ENCODE data around the gene GSE1.

Gene GSE1

DNA sequence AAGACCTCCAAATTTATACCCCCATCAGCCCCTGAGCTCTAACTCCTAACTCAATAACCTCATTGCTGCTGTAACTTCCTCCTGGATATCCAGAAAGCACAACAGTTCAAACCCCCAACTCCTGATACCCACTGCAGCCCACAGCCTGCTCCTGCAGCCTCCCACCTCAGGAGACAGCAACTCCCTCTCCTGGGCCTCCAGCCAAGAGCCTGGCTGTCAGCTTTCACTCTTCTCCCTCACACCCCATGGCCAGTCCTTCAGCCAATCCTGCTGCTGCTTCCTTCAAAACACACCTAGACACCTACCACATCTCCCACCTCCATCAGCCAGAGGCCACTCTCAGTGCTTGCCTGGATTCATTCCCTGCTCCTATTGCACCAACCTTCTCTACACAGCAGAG is 70.2 kb downstream of the GSE1 start:
- FAIRE-seq, result no peak

DNA sequence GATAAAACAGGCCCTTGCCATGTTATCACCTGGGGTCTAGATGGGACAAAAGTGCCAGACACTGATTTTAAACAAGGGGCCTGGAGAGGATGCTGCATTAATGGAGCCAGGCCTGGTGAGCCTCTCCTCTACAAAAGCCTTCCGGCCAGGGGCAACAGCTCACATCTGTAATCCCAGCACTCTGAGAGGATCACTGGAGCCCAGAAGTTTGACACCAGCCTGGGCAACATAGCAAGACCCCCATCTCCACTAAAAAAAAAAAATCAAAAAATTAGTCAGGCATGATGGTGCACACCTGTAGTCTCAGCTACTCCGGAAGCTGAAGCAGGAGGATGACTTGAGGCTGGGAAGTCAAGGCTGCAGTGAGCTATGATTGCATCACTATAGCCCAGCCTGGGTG is 72.1 kb downstream of the GSE1 start:
- no peak for FAIRE-seq

DNA sequence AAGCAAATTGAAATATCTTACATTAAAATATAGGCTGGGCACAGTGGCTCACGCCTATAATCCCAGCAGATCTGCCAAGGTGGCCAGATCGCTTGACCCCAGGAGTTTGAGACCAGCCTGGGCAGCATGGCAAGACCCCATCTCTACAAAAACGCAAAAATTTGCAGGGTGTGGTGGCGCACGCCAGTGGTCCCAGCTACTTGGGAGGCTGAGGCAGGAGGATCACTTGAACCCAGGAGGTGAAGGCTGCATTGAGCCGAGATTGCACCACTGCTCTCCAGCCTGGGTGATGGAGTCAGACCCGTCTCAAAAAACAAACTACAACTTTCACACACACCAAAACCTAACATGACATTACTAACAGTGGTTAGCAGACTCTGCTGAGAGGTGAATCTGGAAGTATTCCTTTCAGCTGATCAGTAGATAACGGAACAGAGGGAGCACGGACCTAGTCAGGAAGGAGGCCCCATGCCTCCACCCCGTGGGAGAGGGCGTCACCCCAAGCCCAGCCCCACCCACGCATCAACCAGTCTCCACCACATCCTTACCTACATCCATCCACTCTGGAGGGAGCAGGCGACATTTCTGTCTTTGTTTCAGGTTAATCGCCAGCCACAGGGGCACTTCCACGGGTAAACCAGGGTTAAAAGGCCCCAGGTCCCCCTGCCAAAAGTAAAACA is 73.9 kb downstream of the GSE1 start:
- FAIRE-seq, result no peak

DNA sequence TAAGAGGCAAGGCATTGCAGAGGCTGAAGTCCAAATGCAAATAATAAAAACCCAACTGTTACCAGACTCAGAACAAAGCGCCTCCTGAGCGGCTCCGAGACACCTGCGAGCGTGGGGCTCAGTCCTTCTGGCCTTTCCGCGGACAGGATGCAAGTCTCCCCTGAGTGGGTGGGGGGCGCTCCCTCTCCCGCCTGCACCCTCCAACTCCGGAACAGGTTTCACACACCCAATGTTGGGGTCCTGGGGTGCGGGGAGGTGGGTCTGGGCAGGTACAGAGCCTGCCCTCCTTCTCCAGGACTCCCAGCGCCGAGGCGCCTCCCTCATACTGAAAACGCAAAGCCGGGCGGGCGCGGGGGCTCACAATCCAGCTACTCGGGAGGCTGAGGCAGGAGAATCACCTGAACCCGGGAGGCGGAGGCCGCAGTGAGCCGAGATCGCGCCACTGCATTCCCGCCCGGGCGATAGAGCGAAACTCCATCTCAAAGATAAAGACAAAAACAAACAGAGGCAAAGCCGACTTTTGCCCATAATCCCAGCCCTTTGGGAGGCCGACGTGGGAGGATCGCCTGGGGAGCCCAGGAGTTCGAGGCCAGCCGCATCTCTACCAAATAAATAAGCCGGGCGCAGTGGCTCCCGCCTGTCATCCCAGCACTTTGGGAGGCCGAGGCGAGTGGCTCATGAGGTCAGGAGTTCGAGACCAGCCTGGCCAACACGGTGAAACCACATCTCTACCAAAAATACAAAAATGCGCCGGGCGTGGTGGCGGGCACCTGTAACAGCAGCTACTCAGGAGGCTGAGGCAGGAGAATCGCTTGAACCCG is 74.7 kb downstream of the GSE1 start:
- FAIRE-seq, result no peak

DNA sequence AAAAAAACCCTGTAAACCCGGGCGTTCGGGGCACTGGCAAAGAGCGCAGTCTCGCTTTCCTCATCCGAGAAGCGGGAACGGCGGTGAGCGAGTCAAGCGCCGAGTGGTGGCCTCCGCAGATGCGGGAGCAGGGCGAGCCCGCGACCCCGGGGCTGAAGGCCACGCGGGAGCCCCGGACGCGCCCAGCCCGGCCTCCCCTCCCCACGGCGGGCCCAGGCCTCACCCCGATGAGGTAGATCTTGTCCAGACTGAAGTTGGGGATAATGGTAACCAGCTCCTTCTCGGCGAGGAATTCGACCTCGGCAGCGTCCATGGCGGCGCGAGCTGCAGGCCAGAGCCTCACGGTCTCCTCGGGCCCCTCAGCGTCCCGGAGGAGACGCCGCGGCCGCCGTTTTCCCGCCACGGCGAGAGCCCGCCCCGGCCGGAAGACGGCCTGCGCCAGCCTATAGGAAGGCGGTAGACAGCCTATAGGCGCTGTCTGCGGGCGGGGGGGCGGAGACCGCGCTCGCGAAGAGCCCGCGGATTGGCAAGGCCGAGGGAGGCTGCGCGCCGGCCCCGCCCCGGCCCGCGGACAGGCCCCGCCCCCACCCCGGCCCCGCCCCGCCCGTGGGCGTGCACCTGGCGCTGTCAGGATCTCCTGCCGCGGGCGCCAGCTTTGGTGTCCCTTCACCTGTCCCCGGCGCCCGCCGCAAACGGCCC is 75.6 kb downstream of the GSE1 start, which contains the start of gene GINS2:
GINS2 (minus strand) TSS at position 369 of the 699 bp plus-strand sequence; CDS start at position 313, 56 bp downstream.
- FAIRE-seq, result no peak

DNA sequence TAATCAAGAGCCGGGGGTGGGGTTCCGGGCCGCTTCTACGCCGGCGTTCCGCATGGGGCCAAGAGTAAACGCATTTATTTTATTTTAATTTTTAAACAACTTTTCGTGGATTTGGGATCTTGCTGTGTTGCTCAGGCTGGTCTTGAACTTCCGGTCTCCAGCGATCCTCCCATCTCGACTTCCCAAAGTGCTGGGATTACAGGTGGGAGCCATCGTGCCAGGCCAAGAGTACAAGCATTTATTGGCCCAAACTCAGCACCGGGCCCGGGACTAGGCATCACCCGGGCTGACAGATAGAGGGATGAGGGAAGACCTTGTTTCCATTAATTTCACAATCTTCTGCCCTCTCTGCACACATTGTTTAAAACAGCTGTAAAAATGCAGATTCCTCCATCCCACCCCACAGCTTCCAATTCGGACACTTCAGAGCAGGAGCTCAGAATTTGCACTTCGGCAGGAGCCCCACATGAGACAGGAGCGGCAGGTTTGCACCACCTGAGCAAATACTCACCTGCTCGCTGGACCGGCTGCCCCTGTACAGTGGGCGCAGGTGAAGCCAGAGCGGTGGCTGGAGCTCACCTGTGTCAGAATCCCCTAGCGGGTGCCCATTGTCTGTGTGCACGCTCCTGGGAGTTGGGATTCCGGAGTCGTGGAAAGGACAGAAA is 76.3 kb downstream of the GSE1 start:
- FAIRE-seq, result no peak

DNA sequence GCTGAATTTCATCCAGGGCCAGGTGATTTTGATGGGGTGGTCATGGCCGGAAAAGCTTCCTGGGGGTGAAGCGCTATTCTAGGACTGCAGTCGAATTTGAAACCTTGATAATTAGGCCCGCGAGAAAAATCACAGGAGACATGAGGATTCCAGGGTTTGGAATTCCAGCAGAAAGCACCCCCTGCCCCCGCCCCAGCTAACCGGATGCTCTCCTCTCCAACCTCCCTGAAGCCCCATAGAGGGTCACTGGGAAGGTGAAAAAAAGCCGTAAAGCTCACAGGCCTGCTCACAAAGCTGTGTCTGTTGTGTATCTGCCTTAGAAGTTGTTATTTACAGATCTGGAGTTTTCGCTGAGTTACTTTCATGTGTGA is 76.8 kb downstream of the GSE1 start:
- no peak for FAIRE-seq

DNA sequence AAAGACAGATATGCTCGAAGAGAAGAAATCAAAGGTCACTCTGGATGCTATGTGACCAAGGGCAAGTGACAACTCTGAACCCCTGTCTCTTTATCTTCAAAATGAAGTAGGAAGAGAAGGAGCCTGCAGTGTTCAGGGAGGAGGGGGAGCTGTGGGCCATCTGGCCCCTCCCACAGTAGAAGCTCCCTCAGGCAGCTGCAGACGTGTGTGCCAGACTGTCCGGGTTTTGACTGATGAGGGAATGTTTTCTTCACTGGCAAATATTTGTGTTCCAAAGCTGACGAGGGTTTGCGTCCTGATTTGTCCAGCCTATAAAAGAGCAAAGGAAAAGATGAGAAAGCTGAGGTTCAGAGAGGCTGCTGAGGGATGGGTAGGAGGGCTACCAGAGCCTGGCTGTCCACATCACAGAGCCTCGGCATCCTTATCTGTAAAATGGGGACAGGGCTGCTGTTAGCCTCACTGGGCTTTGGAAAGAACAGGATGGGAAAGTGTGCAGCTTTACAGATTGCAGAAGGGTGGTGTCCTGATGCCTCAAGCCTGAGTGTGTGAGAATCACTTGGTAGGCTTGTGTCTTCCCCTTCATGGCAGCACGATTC is 77.4 kb downstream of the GSE1 start:
- FAIRE-seq, result no peak

DNA sequence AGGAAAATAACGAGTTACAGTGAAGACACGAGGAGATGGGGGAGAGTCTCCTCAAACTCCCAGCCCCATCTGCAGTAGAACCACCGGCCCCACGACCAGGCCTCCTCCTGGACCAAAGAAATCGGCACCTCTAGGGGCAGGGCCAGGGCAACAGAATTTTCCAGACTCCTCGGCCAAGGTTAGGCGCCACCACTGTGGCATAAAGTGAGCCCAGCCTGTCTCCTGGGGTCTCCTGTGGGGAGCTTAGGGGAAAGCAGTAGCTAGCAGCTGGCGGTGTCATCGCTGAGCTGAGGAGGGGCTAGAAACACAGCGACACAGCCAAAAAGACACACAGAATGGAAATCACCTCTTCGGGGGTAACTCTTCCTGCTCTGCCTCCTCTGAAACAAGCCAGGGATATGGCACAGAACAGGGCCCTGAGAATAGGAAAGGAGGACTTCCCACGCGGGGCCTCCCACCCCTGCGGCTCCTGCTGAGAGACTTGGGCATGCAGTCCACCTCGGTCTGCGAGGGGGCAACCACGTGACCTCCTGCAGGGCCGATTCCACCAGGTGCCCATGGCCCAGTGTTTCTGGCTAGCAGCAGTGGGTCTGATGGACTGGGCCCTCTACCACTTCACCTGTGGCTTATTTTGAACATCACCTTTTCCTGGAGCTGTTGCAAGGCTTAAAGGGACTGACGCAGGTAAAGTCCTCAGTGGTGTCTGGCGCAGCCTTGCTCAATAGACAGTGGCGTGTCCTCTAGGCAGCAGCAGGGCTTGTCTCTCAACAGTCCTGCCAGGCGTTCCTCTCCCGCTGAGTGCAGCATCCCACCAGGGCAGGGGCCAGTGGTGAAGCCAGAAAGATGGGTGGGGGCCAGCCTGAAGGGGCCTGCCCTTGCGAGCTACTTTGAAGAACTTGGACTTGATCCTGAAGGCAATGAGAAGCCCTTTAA is 82.3 kb downstream of the GSE1 start:
- FAIRE-seq, result no peak

DNA sequence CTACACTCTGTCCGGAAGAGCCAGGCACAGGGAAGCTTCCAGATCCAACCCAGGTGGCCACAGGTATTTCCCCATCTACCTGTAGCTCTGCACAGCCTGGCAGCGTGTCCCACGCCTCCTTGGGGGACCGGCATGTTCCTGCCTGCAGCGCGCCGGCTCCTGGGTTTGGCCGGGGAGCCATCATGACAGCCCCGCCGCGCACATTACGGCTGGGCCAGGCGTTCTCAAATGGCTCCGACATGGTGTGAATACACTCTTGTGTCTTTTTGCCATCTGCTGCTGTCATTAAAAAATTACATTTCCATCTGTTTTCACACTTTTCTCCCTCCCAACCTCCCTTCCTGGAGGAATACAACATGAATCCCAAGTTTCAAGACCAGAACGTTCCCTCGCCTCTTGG is 83.7 kb downstream of the GSE1 start:
- no peak for FAIRE-seq

DNA sequence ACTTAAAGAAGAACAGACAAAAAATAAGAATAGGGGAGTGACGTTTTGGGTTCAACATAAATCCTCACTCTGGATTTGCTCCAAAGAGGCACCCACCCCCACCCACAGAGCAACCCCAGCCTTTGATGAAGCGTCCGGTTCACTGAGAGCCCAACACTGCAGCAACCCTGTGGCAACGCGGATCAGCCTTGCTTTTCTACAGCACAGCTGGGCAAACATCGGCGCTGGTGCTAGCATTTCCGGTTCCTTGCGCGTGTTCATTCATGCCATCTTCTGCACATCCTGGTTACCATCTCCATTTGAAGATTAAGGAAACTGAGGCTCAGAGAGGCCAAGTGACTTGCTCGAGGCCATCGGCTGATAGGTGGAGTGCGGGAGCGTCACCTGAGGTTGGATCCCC is 84.3 kb downstream of the GSE1 start:
- no peak for FAIRE-seq

DNA sequence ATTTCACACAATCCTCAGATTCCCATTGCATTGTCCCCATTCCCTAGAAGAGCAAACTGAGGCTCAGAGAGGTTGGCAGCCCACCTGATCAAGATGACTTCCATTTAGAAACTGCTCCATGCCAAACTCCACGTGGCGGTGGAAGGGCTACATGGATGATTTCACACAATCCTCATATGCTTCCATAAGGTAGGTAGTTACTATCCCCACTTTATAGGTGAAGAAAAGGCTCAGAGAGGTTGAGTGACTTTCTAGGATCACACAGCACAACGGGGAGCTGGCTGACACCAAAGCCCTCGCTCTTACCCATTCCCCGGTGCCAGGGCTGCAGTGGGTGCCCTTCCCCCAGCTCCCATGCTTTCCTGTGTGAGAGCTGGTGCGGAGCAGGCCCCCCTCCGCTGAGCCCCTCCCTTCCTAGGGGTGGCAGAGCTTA is 85.4 kb downstream of the GSE1 start:
- no peak for FAIRE-seq

DNA sequence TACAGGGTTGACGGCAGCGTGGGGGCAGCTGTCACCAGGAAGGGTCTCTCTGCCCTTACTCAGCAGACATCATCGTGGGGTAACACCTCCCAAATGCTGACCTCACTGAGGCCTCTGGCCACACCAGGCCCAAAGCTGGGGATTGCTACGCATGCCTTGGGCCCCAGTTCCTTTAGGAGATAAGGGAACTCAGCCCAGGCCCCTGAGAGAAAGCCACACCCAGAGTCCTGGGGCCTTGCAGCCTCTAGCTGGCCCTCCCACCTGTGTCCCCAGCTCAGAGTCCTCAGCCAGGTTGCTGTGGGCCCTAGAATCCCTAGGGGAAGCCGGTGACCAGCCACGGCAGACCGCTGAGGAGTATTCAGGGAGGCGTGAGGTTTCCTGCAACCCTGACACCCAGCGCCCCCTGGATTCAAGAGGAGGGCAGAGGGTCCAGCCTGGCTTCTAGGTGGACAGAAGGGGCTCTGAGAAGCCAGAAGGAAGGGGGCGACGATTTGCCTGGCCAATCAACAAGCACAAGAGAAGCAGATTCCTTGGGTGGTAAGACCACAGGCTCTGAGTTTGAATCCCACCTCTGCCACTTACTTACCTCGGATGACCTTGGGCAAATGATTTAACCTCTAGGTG is 85.9 kb downstream of the GSE1 start:
- FAIRE-seq, result no peak

DNA sequence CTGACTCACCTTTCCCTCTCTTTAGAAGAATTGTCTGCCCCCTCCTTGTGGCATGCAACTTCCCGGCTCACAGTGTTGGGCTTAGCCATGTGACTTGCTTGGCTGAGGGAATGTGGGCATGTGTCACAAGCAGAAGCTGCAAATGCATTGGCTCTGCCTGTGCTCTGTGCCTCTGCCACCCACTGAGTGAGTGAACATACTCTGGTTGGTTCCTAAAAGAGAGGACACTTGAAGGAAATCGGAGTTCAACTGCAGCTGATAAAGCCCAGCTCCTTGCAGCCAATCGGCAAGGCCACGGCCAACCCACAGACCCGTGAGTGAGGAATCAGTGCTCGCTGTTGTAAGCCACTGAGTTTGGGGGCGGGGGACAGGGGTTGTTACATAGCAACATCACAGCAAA is 86.5 kb downstream of the GSE1 start:
- FAIRE-seq, result no peak

DNA sequence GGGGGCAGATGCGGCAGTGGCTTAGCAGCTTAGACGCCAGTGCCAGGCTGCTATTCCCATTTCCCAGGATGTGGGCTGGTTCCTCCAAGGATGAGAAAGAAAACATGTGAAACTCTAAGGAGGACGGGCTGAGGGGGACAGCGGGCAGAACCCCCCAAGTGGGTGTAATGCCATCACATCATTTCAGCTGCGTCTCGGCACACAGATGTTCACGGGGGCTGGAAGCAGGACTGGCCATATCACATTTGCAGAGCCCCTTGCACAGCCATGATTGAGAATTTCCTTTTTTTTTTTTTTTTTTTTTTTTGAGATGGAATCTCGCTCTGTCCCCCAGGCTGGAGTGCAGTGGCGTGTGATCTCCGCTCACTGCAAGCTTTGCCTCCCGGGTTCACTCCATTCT is 90.9 kb downstream of the GSE1 start:
- no peak for FAIRE-seq

DNA sequence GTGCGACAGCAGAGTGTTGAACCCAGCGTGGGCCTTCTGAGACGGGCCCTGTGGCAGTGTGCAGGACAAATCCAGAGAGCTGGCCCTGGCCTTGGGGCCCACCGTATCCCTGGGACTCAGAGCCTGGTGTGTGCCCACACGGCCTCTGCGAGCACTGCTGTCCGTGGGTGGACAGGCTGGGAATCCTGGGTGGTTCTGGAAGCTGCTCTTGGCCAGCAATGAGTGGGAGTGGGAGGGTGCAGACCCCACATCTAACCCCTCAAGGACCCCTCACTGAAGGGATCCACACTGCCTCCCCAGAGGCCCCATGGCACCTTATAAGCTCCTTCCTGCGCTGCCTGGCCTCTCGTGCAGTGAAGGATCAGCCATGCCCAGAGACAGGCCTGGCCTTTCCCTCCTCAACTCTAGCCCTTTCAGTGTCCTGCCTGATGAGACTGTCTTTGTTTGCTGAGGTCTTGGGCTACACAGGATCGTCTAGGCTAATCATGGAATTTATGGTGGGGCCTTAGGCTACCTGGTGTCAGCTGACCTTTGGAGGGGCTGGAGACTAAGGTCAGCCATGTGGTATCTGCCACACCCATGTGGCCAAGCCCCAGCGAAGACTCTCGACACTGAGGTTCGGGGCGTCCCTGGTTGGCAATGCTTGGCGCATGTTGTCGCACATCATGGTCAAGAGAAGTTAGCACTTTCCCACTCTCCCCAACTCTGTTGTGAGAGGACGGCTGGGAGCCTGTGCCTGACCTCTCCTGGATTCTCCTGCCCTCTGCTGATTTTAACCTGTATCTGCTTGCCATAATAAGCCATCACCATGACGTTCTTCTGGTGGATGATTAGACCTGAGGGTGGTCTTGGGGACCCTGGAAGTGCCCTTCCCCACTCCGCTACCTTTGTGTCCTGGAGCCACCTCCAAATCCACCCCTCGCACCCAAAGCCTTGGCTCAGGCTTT is 92.1 kb downstream of the GSE1 start:
- FAIRE-seq, result no peak

DNA sequence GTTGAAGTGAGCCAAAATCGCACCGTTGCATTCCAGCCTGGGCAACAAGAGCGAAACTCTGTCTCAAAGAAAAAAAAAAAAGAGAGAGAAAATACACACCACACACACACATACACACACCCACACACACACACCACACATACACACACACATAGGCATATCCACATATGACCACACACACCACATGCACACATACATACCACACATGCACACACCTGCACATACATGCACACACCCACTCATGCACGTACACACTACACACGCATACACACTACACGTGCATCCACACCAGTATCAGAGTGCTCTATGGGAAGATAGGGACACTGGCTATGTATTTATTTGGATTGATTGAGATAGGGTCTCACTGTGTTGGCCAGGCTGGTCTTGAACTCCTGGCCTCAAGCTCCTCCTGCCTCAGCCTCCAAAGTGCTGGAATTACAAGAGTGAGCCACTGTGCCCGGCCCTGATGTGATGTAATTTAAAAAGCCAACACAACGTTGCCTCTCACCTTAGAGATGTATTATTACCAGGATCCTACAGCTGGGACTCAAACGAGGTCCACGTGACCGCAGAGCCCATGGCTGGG is 93.4 kb downstream of the GSE1 start:
- no peak for FAIRE-seq

DNA sequence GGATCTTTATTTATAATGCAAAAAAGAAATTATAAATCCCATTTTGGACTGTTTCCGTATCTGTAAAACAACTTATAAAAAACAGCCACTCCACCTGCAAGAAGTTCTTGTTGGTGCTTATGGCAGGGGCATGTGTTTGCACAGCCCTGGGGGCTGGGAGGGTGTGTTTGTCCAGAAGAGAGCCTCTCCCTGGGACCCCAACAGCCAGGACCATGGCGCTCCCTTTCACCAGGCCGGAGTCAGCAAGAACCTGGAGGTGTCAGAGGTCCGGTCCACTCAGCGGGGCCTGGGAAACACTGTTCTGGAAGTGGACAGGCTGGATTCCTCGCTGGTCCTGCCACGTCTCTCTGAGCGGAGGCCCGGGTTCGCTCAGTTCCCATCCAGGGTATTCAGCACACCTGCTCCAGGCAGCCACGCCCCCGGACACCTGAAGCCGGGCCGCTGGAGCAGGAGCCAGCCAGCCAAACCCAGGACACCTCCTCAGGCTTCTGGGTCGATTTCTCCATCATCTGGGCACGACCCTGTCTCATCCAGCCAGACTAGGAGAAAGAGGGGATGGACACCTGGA is 94.5 kb downstream of the GSE1 start:
- FAIRE-seq, result no peak

DNA sequence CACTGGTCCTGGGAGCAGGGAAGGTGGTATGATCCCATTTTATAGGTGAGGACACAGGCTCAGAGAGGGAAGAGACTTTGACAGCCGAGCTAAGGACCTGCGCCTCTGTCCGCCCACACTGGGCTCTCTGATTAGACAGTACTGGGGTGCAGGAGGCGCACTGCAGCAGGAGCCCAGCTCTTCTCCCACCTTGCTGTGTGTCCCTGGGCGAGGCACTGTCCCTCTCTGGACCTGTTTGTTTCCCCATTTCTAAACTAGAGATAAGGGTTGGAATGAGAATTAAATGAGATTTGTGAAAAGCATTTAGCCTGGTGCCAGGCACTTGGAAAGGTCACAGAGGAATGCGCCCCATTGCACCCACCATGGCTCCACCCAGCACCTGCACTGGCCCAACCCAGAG is 95.2 kb downstream of the GSE1 start:
- FAIRE-seq, result no peak

Data from colon (tissue), 2 donors.